ENCODE data around the gene STPG1.

DNA sequence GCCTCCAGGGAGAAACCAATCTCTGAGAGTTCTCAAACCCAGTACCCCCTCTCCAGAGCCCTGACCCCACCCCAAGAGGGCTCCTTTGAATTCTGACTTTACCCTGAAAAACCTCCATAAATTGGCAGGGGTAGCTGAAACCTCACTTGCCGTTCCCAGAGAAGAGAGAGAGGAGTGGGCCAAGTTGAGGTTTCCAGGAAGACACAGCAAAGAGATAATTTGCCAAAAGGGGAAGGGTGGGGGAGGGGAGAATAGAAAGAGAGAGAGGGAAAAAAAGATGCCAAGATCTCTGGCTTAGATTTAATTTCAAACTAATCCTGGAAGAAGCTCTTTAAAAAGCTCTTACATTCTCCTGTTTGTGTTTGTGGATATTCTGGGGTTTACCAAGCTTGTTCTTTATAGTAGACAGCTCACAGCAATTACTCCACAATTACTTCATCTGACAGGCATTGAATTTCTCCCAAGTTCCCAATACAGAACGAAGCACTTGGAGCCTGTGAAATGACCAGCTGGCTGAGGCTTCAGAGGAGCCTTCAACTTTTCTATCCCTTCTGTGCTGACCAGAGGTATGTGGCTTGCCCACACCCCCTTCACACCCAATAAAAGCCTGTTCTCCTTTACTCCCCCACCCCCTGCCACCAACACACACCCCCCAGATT, 95.5 kb downstream of the STPG1 start:
- TF ChIP-seq ZNF431 (CRISPR knock-in tag; IDR thresholded peaks at IDR 0.05) (no peak), ZBTB7A (IDR thresholded peaks at IDR 0.05; ENCODE audit: borderline replicate concordance, control insufficient read depth, low read depth, low read length) (no peak), ZNF184 (CRISPR knock-in tag; IDR thresholded peaks at IDR 0.05) (no peak), HDAC6 (IDR thresholded peaks at IDR 0.05; ENCODE audit: low read depth, low read length) (no peak), ZNF324 (CRISPR knock-in tag; IDR thresholded peaks at IDR 0.05) (no peak), RAD21 (CRISPR knock-in tag; conservative IDR thresholded peaks at IDR 0.05 in 1 of 2, IDR thresholded peaks at IDR 0.05 in 1 of 2) (no peak)
- TF ChIP-seq, protein P1, sequence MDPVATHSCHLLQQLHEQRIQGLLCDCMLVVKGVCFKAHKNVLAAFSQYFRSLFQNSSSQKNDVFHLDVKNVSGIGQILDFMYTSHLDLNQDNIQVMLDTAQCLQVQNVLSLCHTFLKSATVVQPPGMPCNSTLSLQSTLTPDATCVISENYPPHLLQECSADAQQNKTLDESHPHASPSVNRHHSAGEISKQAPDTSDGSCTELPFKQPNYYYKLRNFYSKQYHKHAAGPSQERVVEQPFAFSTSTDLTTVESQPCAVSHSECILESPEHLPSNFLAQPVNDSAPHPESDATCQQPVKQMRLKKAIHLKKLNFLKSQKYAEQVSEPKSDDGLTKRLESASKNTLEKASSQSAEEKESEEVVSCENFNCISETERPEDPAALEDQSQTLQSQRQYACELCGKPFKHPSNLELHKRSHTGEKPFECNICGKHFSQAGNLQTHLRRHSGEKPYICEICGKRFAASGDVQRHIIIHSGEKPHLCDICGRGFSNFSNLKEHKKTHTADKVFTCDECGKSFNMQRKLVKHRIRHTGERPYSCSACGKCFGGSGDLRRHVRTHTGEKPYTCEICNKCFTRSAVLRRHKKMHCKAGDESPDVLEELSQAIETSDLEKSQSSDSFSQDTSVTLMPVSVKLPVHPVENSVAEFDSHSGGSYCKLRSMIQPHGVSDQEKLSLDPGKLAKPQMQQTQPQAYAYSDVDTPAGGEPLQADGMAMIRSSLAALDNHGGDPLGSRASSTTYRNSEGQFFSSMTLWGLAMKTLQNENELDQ (CRISPR knock-in tag; IDR thresholded peaks at IDR 0.05; ENCODE audit: borderline replicate concordance), result no peak
- TF ChIP-seq, protein P2, sequence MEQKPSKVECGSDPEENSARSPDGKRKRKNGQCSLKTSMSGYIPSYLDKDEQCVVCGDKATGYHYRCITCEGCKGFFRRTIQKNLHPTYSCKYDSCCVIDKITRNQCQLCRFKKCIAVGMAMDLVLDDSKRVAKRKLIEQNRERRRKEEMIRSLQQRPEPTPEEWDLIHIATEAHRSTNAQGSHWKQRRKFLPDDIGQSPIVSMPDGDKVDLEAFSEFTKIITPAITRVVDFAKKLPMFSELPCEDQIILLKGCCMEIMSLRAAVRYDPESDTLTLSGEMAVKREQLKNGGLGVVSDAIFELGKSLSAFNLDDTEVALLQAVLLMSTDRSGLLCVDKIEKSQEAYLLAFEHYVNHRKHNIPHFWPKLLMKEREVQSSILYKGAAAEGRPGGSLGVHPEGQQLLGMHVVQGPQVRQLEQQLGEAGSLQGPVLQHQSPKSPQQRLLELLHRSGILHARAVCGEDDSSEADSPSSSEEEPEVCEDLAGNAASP (IDR thresholded peaks at IDR 0.05), result no peak
- TF ChIP-seq, protein P3, sequence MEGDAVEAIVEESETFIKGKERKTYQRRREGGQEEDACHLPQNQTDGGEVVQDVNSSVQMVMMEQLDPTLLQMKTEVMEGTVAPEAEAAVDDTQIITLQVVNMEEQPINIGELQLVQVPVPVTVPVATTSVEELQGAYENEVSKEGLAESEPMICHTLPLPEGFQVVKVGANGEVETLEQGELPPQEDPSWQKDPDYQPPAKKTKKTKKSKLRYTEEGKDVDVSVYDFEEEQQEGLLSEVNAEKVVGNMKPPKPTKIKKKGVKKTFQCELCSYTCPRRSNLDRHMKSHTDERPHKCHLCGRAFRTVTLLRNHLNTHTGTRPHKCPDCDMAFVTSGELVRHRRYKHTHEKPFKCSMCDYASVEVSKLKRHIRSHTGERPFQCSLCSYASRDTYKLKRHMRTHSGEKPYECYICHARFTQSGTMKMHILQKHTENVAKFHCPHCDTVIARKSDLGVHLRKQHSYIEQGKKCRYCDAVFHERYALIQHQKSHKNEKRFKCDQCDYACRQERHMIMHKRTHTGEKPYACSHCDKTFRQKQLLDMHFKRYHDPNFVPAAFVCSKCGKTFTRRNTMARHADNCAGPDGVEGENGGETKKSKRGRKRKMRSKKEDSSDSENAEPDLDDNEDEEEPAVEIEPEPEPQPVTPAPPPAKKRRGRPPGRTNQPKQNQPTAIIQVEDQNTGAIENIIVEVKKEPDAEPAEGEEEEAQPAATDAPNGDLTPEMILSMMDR (IDR thresholded peaks at IDR 0.05 in 2 of 3, conservative IDR thresholded peaks at IDR 0.05 in 1 of 3; ENCODE audit: insufficient read depth in 2 of 3, low read depth in 1 of 3, low read length in 3 of 3), result no peak
